ENCODE data around the gene ENTPD6.

- no peak for TF ChIP-seq SP1 (IDR thresholded peaks at IDR 0.05)
- no peak for TF ChIP-seq BHLHE40 (IDR thresholded peaks at IDR 0.05; ENCODE audit: borderline replicate concordance)
- no peak for TF ChIP-seq NFRKB (IDR thresholded peaks at IDR 0.05)
- TF ChIP-seq TARDBP (IDR thresholded peaks at IDR 0.05): no peak
- TF ChIP-seq FOXK2 (IDR thresholded peaks at IDR 0.05): no peak
- no peak for TF ChIP-seq ELF4 (IDR thresholded peaks at IDR 0.05)
Observed at GRCh38 chr20:25160897-25161296, 34.6 kb upstream of the ENTPD6 start.

Measured in HEK293T (cell line).